Endothelial cell of umbilical vein (primary cell): Measurements from ENCODE around the gene NPTN. TPM values are rescaled to one million over a fixed set of nuclear protein-coding genes. Genes with fewer than 3 reads are reported as not detected.

Experiments
- BruUV-seq: library from RNA; stranded (reverse); fragments of 400-500 nt; replicated peaks from 2 replicates; lab custom pipeline; 2021; lab: Mats Ljungman, UMichigan
- CTCF ChIA-PET: fragments of 300-600, 350-600 bp; sonication (Branson Sonifier 250); formaldehyde crosslinking; loops from one replicate; lab custom pipeline; 2021; ENCODE audit warnings: antibody characterized with exemption, inconsistent platforms; lab: Charles Lee
- POLR2A ChIA-PET: fragments of 300-600, 350-600 bp; sonication (Branson Sonifier 250); formaldehyde crosslinking; loops from one replicate; lab custom pipeline; 2021; ENCODE audit warnings: antibody characterized with exemption, inconsistent platforms; lab: Charles Lee
- DNase-seq: peaks from one replicate; pipeline ENCODE4 v3.0.0-alpha.2; 2011; ENCODE audit warnings: low read depth, low spot score
- FAIRE-seq: peaks from 2 replicates; lab custom pipeline; 2011; peaks lifted over from hg19 to GRCh38; lab: Jason Lieb, UNC
- H2AFZ ChIP-seq: 2 replicates; pipeline ENCODE4 v1.6.0; 2012; ENCODE audit warnings: low read depth, low read length, control low read depth, inconsistent platforms
- H3K27ac ChIP-seq: 2 replicates; pipeline ENCODE4 v1.5.1; 2011; ENCODE audit warnings: low read depth, mild to moderate bottlenecking, control low read depth, low read length, moderate library complexity; ENCODE audit not compliant: insufficient read depth
- H3K27me3 ChIP-seq, 2 experiments: 2 replicates each; pipeline versions ENCODE4 v1.6.0 to v1.6.1; 2011; ENCODE audit warnings: low read length in 2 of 2, mixed read lengths in 1 of 2; ENCODE audit not compliant: control insufficient read depth in 2 of 2, insufficient read depth in 2 of 2
- H3K36me3 ChIP-seq, 2 experiments: 2 replicates in 1 of 2; 3 replicates in 1 of 2; pipeline ENCODE4 v1.5.1; 2011; ENCODE audit warnings: low read length in 2 of 2, mild to moderate bottlenecking in 1 of 2, moderate library complexity in 1 of 2; ENCODE audit not compliant: control insufficient read depth in 2 of 2, insufficient read depth in 2 of 2; ENCODE audit errors: extremely low read depth in 1 of 2
- H3K4me1 ChIP-seq: 3 replicates; pipeline ENCODE4 v1.5.1; 2011; ENCODE audit warnings: mild to moderate bottlenecking, low read length; ENCODE audit not compliant: control insufficient read depth, insufficient read depth; ENCODE audit errors: extremely low read depth
- H3K4me2 ChIP-seq: 2 replicates; pipeline ENCODE4 v1.6.1; 2011; ENCODE audit warnings: low read length, control low read depth, mixed read lengths; ENCODE audit not compliant: insufficient read depth
- H3K4me3 ChIP-seq, 3 experiments: fragments of 200-600 bp in 1 of 3; sonication (generic), shearing (Covaris generic) in 1 of 3; replicated peaks in 1 of 3; 2 replicates each; pipeline ENCODE4 v1.5.1; 2011 to 2016; ENCODE audit warnings: control low read depth in 3 of 3, low read length in 3 of 3, mild to moderate bottlenecking in 2 of 3, inconsistent platforms in 1 of 3, low read depth in 1 of 3, moderate library complexity in 1 of 3; ENCODE audit not compliant: insufficient read depth in 1 of 3
- H3K79me2 ChIP-seq: 2 replicates; pipeline ENCODE4 v1.6.0; 2012; ENCODE audit warnings: low read length, inconsistent platforms; ENCODE audit not compliant: control insufficient read depth, insufficient read depth
- H3K9ac ChIP-seq: replicated peaks from 2 replicates; pipeline ENCODE3; 2011; ENCODE audit warnings: low read length, control low read depth; ENCODE audit not compliant: insufficient read depth; ENCODE audit errors: extremely low read depth
- H3K9me1 ChIP-seq: replicated peaks from 3 replicates; pipeline ENCODE4 v1.6.0; 2011; ENCODE audit warnings: mild to moderate bottlenecking, low read length; ENCODE audit not compliant: control insufficient read depth, insufficient read depth; ENCODE audit errors: extremely low read depth
- H3K9me3 ChIP-seq: replicated peaks from 2 replicates; pipeline ENCODE4 v1.5.1; 2012; ENCODE audit warnings: low read length, inconsistent platforms; ENCODE audit not compliant: control insufficient read depth, insufficient read depth
- H4K20me1 ChIP-seq: replicated peaks from 2 replicates; pipeline ENCODE3; 2011; ENCODE audit warnings: mild to moderate bottlenecking, low read length; ENCODE audit not compliant: control insufficient read depth, insufficient read depth; ENCODE audit errors: extremely low read depth
- CTCF ChIP-seq, 2 donors: IDR thresholded peaks; 1 replicate in 1 of 2; 2 replicates in 1 of 2; pipeline ENCODE4 v1.5.1; 2011; ENCODE audit warnings: low read length in 2 of 2, mild to moderate bottlenecking in 2 of 2, moderate library complexity in 2 of 2, control low read depth in 1 of 2, inconsistent platforms in 1 of 2, low read depth in 1 of 2; ENCODE audit not compliant: insufficient read depth in 1 of 2; ENCODE audit errors: extremely low read depth in 1 of 2
- EZH2 ChIP-seq: IDR thresholded peaks from 2 replicates; pipeline ENCODE4 v1.6.1; 2012; ENCODE audit warnings: borderline replicate concordance, low read depth, mild to moderate bottlenecking, moderate library complexity, low read length, inconsistent platforms; ENCODE audit not compliant: severe bottlenecking
- FOS ChIP-seq: IDR thresholded peaks from 2 replicates; pipeline ENCODE4 v1.6.1; 2011; ENCODE audit warnings: mild to moderate bottlenecking, low read length, moderate library complexity, borderline replicate concordance; ENCODE audit not compliant: insufficient read depth
- GATA2 ChIP-seq: IDR thresholded peaks from 2 replicates; pipeline ENCODE4 v1.7.0; 2011; ENCODE audit warnings: low read depth, mild to moderate bottlenecking, moderate library complexity, mixed read lengths, low read length; ENCODE audit not compliant: insufficient read length, insufficient read depth
- JUN ChIP-seq: IDR thresholded peaks from 2 replicates; pipeline ENCODE4 v1.6.1; 2011; ENCODE audit warnings: borderline replicate concordance, low read depth; ENCODE audit not compliant: insufficient read length, insufficient read depth
- MYC ChIP-seq: IDR thresholded peaks from one replicate; pipeline ENCODE4 v1.6.1; 2011; ENCODE audit warnings: mild to moderate bottlenecking, low read depth, low read length
- POLR2A ChIP-seq: IDR thresholded peaks from 2 replicates; pipeline ENCODE4 v1.6.1; 2012; ENCODE audit warnings: low read depth, mild to moderate bottlenecking, control low read depth, low read length
- dilution Hi-C: fragments of 300-500 bp; cut with MboI; formaldehyde crosslinking; loops from one replicate; pipeline ENCODE4 v1.15.0; 2019; ENCODE audit warnings: low sequenced_read_pairs; ENCODE audit not compliant: extremely low pct_ligation_motif_present
- intact Hi-C: fragments of 100-400 bp; cut with micrococcal nuclease; formaldehyde crosslinking; loops from one replicate; pipeline ENCODE4 v1.10.0; 2022
- polyA plus RNA-seq, 4 experiments: library from polyadenylated mRNA; depleted of rRNA in 3 of 4; stranded (reverse) in 3 of 4; unstranded in 1 of 4; fragments of >200 nt; gene quantifications; 2 replicates each; pipeline versions ENCODE4 v1.2.1 to v1.2.3, GENCODE V29; 2011 to 2012; ENCODE audit warnings: missing spikeins in 1 of 4
- total RNA-seq: library from RNA; stranded (reverse); gene quantifications from 2 replicates; pipeline ENCODE4 v1.2.3, GENCODE V29; 2021

Gene NPTN
- total and polyA plus RNA-seq, 2 donors (not counting 3 experiments of a cell fraction or from before 2014, with no cell fraction given) = 77.4 to 81.3 TPM

- DNase-seq (no peak), FAIRE-seq (no peak)
- dilution Hi-C loops (no loop called here), intact Hi-C loops (loop anchor here (10.0 kb wide), 1 partner anchor 845 kb away; the partner anchor contains the start of gene ADPGK)
- POLR2A ChIA-PET = interaction anchor here (0.5 kb wide), 1 partner anchor 214 kb away, joined by 8 read pairs; no protein-coding TSS in a partner anchor
- H3K4me1 ChIP-seq = peaks cover 31% of the 10 kb centered on the region
- H2AFZ ChIP-seq = no peak overlapping the region
- H3K27me3 ChIP-seq = no peaks in the 10 kb centered on the region
- no peak overlapping the region for H3K4me2 ChIP-seq
- H3K9me3 ChIP-seq = no peaks in the 10 kb centered on the region
- no peak overlapping the region for H3K9ac ChIP-seq
- H4K20me1 ChIP-seq = peaks cover 22% of the 10 kb centered on the region
- H3K27ac ChIP-seq = no peak overlapping the region
- no peak for TF ChIP-seq FOS
- TF ChIP-seq CTCF (IDR thresholded peaks at IDR 0.05; ENCODE audit: extremely low read depth in 1 of 2, insufficient read depth in 1 of 2, low read depth in 1 of 2, low read length in 2 of 2) = no peak
- TF ChIP-seq JUN = no peak
- no peak for TF ChIP-seq GATA2
- no peak for TF ChIP-seq EZH2
- TF ChIP-seq POLR2A = no peak
- no peak for TF ChIP-seq MYC
- H3K36me3 ChIP-seq = no peaks in the 10 kb centered on the region
- peaks cover 3% of the 10 kb centered on the region for H3K9me1 ChIP-seq
- H3K4me3 ChIP-seq = no peak overlapping the region
- peaks cover 69% of the 10 kb centered on the region for H3K79me2 ChIP-seq
- CTCF ChIA-PET = interaction anchor here (1.0 to 10.0 kb wide), 4 partner anchors 10 to 68 kb away, joined by 4 to 294 read pairs (median 110); no protein-coding TSS in a partner anchor
- no TSS peak for BruUV-seq
Observed at GRCh38 chr15:73629798-73630429, 3.3 kb downstream of the NPTN start.
